GM20000 (cell line): ENCODE data around the gene PIK3C2G.

Source experiments
- DNase-seq: peaks from one replicate; pipeline ENCODE4 v3.0.0; 2012; ENCODE audit warnings: low spot score
- TF ChIP-seq, protein P1 (sequence below): IDR thresholded peaks from 2 replicates; pipeline ENCODE4 v1.5.1; 2012; ENCODE audit warnings: mild to moderate bottlenecking, control low read depth; ENCODE audit errors: extremely low read depth, missing control alignments

PIK3C2G gene

DNA sequence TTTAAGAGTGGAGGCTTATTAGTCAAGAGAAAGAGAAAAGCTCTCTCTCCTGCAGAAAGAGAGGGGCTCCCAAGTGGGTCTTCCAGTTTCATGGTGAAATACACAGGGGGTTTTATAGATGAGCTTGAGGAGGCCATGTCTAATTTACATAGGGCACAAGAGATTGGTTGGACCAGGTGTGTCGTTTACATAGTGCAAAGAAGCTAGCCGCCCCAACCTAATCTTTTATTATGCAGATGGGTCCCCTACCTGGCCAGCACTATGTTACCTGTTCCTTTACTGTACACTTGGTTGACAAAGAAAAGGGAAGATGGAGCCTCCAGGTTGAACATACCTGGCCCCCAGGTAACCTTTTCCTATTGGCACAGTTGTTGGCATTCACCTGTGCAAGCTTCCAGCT, 195.0 kb downstream of the PIK3C2G start:
- TF ChIP-seq, protein P1, sequence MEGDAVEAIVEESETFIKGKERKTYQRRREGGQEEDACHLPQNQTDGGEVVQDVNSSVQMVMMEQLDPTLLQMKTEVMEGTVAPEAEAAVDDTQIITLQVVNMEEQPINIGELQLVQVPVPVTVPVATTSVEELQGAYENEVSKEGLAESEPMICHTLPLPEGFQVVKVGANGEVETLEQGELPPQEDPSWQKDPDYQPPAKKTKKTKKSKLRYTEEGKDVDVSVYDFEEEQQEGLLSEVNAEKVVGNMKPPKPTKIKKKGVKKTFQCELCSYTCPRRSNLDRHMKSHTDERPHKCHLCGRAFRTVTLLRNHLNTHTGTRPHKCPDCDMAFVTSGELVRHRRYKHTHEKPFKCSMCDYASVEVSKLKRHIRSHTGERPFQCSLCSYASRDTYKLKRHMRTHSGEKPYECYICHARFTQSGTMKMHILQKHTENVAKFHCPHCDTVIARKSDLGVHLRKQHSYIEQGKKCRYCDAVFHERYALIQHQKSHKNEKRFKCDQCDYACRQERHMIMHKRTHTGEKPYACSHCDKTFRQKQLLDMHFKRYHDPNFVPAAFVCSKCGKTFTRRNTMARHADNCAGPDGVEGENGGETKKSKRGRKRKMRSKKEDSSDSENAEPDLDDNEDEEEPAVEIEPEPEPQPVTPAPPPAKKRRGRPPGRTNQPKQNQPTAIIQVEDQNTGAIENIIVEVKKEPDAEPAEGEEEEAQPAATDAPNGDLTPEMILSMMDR, result no peak
- DNase-seq, result no peak

DNA sequence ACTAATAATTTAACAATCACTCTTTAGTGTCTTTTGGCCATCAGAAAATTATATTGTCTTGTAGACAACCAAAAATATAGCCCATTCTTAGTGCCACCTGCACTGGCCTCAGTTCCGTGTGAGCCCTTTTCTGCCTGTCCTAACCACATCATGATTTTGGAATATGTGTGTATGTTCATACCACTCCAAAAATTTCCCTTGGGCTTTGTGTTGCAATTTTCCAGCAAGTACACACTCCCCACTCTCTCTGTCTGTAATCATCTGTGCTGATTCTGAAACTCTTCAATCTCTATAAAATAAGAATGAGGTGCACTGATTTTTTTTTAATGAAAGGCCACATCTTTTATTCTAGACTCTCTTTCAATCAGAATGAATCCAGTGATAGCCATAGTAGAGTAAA, 196.0 kb downstream of the PIK3C2G start:
- no peak for DNase-seq
- TF ChIP-seq, protein P1, result no peak

DNA sequence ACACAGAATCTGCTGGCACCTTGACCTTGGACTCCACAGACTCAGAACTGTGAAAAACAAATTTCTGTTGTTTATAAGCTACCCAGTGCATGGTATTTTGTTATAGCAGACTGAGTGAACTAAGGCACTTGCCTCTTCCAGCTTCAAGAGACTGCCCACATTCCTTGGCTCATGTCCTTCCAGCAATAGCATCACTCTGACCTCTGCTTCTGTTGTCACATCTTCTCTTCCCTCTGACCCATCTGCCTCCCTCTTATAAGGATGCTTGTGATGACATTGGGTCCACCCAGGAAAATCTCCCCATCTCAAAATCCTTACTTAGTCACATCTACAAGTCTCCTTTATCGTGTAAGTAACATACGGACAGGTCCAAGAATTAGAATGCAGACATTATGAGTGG, 200.4 kb downstream of the PIK3C2G start:
- TF ChIP-seq, protein P1, result no peak
- no peak for DNase-seq

DNA sequence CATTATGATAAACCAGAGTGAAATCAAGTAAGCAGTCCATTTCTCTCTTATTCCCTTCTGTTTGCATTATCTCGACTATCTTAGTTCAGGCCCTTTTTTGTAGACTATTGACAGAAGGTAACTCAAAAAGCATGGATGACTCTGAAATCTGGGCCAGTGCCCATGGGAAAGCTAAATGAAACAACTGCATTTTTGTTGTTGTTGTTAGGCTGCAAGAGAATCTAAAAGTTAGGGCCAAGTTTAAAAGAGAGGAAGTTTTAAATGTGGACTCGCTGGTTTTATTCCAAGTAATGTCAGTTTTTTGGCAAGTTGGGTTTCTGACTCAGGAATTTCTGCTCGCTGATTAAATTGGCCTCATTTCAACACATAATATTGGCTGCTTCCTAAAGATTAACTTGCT, 201.1 kb downstream of the PIK3C2G start:
- DNase-seq, result no peak
- TF ChIP-seq, protein P1, result no peak

DNA sequence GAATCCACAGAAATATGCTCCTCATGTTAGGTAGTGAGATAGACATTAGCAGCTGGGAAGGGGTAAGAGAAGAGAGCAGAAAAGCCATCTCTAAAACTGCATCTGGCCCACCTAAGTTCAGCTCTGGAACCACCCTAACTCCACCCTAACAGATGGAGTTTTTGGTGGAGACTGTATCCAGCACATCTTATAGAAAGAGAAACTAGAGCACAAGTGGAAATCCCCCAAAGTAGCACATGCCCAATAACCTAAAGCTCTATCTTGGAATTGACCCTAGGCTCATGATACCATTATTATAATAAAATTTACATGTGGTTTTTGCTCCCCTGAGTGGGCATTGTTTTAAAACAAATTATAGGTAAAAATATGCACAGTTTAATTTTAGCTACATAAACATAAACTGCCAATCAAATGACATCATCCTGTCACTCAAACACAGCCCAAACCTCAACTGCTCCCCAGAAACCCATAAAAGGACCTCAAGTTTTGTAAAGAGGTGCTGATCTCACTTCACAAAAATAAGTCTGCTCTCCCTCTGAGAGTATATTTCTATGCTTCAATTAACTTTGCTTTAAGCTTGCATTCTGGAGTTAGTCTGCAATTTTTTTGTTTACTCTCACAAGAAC, 206.4 kb downstream of the PIK3C2G start:
- TF ChIP-seq, protein P1, result no peak
- DNase-seq, result peak; percentile 10

DNA sequence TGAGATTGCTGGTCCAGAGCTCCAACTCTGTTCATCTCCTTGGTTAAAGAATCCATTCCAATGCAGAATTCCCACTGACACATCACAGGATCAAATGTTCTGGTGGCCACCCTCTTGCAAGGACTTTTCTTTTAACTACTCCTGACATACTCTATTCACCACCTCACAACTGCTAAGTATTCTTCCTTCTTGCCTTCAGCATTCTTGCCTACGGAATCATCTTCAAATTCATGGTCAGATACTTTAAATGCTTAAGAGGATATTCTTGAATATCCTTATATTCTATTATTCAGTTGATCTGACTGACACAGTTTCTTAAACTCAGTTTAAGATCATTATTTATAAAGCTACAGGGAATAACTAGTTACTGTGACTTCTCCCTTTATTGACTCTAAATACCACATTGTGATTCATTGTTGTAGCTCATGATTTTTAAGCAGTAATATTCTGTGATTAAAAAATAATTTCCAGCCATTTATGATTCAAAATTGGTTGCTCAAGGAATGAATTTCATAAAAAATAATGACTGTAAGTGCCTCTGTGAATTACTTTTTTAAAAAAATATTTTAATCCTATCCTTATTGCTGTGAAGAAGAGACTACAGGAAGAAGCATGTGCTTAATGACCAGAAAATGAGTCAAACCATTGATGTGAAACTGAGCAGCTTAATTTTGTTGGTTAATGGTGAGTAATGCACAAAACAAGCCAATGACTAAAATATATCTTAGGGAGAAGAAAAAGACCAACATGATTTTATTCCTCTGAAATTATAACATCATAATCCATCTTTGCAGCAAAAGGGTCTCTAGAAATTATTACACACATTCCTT, 207.1 kb downstream of the PIK3C2G start:
- DNase-seq, result no peak

DNA sequence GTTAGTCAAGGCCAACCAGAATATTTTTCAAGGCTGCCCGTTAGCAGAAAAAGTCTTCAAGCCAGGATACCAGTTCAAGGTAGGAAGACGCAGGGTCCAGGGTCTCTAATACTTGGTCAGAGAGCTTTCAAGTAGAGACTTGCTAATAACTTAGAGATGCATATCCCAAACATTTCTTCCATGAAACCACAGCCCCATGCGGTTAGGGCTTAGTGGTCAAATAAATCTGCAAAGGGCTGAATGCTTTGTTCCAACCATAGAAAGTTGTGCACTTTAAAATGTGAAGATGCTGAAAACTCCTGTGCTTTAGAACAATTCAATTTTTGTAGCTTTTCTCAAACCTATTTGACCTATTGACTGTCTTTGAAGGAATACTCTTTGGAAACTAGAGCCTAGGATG, 208.9 kb downstream of the PIK3C2G start:
- TF ChIP-seq, protein P1, result no peak
- DNase-seq, result no peak

More for the DNA sequence above, 207.1 kb downstream of the PIK3C2G start:
- TF ChIP-seq, protein P1, result no peak
